Upper lobe of left lung (tissue), 6 donors: ENCODE results near the gene FYB1. TPM values are rescaled to one million over a fixed set of nuclear protein-coding genes. Genes with fewer than 3 reads are reported as not detected.

Experiments
- ATAC-seq, 2 donors: fragments of 200-7000 bp; cut with Tn5 transposase; one replicate each; pipeline ENCODE4 v1.9.1; 2022; ENCODE audit warnings: mild to moderate bottlenecking in 2 of 2, moderate library complexity in 2 of 2; ENCODE audit not compliant: low FRiP score in 2 of 2
- DNase-seq, 2 donors: peaks; one replicate each; pipeline ENCODE4 v3.0.0-alpha.2; 2019 to 2020
- H3K27ac ChIP-seq, 4 donors: fragments of 200-600 bp; sonication (generic); one replicate each; pipeline ENCODE4 v1.5.1; 2016 to 2019
- H3K27me3 ChIP-seq, 4 donors: fragments of 200-600 bp; sonication (generic); one replicate each; pipeline ENCODE4 v1.5.1; 2017 to 2019
- H3K36me3 ChIP-seq, 4 donors: fragments of 200-600 bp; sonication (generic); one replicate each; pipeline ENCODE4 v1.5.1; 2016 to 2019
- H3K4me1 ChIP-seq, 4 donors: fragments of 200-600 bp; sonication (generic); one replicate each; pipeline ENCODE4 v1.5.1; 2018 to 2019
- H3K4me3 ChIP-seq, 4 donors: fragments of 200-600 bp; sonication (generic); one replicate each; pipeline ENCODE4 v1.5.1; 2017 to 2019; ENCODE audit warnings: mild to moderate bottlenecking in 2 of 4, moderate library complexity in 1 of 4
- H3K9me3 ChIP-seq, 4 donors: fragments of 200-600 bp; sonication (generic); one replicate each; pipeline ENCODE4 v1.5.1; 2018 to 2019
- EP300 ChIP-seq, 4 donors: sonication (generic); formaldehyde crosslinking; IDR thresholded peaks; one replicate each; pipeline ENCODE4 v1.5.1; 2017; ENCODE audit warnings: antibody characterized with exemption in 4 of 4, control low read depth in 2 of 4
- POLR2A ChIP-seq, 4 donors: fragments of 450-650 bp; IDR thresholded peaks; one replicate each; pipeline ENCODE4 v1.5.1; 2016 to 2017; ENCODE audit warnings: antibody characterized with exemption in 4 of 4, mild to moderate bottlenecking in 2 of 4
- POLR2AphosphoS5 ChIP-seq, 2 donors: sonication (generic); formaldehyde crosslinking; IDR thresholded peaks; one replicate each; pipeline ENCODE4 v1.5.1; 2017; ENCODE audit warnings: antibody characterized with exemption in 2 of 2
- WGBS, 2 donors: methylation state at CpG; one replicate each; pipeline ENCODE4 v1.1.5; 2017 to 2018; 5-methylcytosine and 5-hydroxymethylcytosine counted together
- total RNA-seq, 6 donors: library from RNA; depleted of rRNA in 4 of 6; stranded (reverse); fragments of >200 nt in 4 of 6; gene quantifications; one replicate each; pipeline versions ENCODE4 v1.1.0 to v1.2.1, GENCODE V29; 2016 to 2021
- TF ChIP-seq, protein P1 (sequence below), 6 experiments: fragments of 450-650 bp in 4 of 6; fragments of 200-600 bp in 2 of 6; sonication (generic) in 2 of 6; IDR thresholded peaks; one replicate each; pipeline ENCODE4 v1.5.1; 2016 to 2019; ENCODE audit warnings: antibody characterized with exemption in 6 of 6
- donor health status: DM: no; HTN: no; CAD: no; lungs with moderate emphysema.
- donor health status: DM: no; HTN: yes; CAD: no; lungs with severe emphysema.

The FYB1 gene
- total RNA-seq, 6 donors from 2014 or later, result 24.0 to 97.4 (median 42.5) TPM

GRCh38 chr5:39172593-39172992, 46.8 kb downstream of the FYB1 start:
- 97% methylated on average over 2 of the region's 2 CpGs for WGBS, 2 donors
- Histone ChIP-seq H3K27ac (no peak overlapping the region), H3K9me3 (no peaks in the 10 kb centered on the region), H3K36me3 (no peaks in the 10 kb centered on the region), H3K4me1 (peaks cover 0 to 11% (median 2%) of the 10 kb centered on the region in 4 donors), H3K27me3 (no peaks in the 10 kb centered on the region), H3K4me3 (no peak overlapping the region)
- TF ChIP-seq POLR2AphosphoS5 (IDR thresholded peaks at IDR 0.05) (no peak), POLR2A (IDR thresholded peaks at IDR 0.05) (no peak), EP300 (IDR thresholded peaks at IDR 0.05) (no peak)
- TF ChIP-seq, protein P1, sequence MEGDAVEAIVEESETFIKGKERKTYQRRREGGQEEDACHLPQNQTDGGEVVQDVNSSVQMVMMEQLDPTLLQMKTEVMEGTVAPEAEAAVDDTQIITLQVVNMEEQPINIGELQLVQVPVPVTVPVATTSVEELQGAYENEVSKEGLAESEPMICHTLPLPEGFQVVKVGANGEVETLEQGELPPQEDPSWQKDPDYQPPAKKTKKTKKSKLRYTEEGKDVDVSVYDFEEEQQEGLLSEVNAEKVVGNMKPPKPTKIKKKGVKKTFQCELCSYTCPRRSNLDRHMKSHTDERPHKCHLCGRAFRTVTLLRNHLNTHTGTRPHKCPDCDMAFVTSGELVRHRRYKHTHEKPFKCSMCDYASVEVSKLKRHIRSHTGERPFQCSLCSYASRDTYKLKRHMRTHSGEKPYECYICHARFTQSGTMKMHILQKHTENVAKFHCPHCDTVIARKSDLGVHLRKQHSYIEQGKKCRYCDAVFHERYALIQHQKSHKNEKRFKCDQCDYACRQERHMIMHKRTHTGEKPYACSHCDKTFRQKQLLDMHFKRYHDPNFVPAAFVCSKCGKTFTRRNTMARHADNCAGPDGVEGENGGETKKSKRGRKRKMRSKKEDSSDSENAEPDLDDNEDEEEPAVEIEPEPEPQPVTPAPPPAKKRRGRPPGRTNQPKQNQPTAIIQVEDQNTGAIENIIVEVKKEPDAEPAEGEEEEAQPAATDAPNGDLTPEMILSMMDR (IDR thresholded peaks at IDR 0.05), result no peak
- no peak for ATAC-seq
- no peak for DNase-seq

GRCh38 chr5:39171647-39172046, 47.7 kb downstream of the FYB1 start:
- no peaks in the 10 kb centered on the region for H3K36me3 ChIP-seq
- TF ChIP-seq POLR2A (IDR thresholded peaks at IDR 0.05) (no peak), EP300 (IDR thresholded peaks at IDR 0.05) (no peak), POLR2AphosphoS5 (IDR thresholded peaks at IDR 0.05) (no peak)
- TF ChIP-seq, protein P1 (IDR thresholded peaks at IDR 0.05), result no peak
- ATAC-seq, result no peak
- H3K4me1 ChIP-seq, result peaks cover 0 to 8% (median 3%) of the 10 kb centered on the region in 4 donors
- no peak overlapping the region for H3K4me3 ChIP-seq
- H3K9me3 ChIP-seq, result no peaks in the 10 kb centered on the region
- 60 to 69% methylated on average over 4 of the region's 4 CpGs for WGBS, 2 donors
- no peaks in the 10 kb centered on the region for H3K27me3 ChIP-seq
- no peak for DNase-seq
- H3K27ac ChIP-seq, result no peak overlapping the region

DNA sequence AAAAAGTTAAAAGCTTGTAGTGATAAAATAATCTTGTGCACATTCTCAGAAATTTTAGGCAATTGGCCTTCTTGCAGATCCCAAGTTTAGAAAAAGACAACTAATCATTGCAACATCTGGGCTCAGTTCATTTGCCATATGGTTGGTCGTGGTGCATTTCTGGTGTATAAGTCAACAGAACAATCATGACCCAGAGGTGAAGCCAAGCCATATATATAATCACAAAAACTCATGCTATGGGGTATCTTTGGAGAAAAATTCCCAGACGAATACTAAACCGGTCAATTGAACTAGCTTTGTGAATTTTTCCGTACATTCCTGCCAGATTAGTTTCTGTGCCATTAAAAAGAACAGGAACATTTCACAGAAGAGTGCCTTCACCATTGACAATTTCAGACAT, 50.3 kb downstream of the FYB1 start:
- TF ChIP-seq POLR2AphosphoS5 (IDR thresholded peaks at IDR 0.05), result no peak
- no peak for TF ChIP-seq POLR2A (IDR thresholded peaks at IDR 0.05)
- TF ChIP-seq, protein P1 (IDR thresholded peaks at IDR 0.05), result no peak
- no peak for TF ChIP-seq EP300 (IDR thresholded peaks at IDR 0.05)
- WGBS, 2 donors, result 91% methylated on average over 4 of the region's 4 CpGs
- no peak for ATAC-seq

DNA sequence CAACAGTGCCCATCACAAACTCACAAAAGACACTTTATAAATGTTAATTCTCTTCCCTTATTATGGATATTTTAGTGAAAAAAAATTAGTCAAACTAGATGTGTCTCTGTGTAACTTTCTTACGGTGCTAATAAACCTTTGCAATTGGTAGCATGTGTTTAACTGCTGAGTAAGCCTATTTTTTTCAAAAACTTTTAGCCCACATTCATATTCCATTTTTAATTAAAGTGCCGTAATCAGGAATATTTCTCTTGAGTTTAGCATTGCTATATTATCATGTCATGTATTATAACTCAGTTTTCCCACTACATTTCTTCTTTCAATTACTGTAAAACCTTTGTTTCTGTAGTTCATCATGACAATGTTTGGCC, 51.4 kb downstream of the FYB1 start:
- Histone ChIP-seq H3K27me3 (no peaks in the 10 kb centered on the region), H3K4me3 (no peak overlapping the region), H3K4me1 (peaks cover 0 to 8% (median 3%) of the 10 kb centered on the region in 4 donors), H3K9me3 (no peaks in the 10 kb centered on the region), H3K36me3 (no peaks in the 10 kb centered on the region), H3K27ac (no peak overlapping the region)
- WGBS, 2 donors, result 89 to 90% methylated on average over 2 of the region's 2 CpGs
- ATAC-seq (no peak), DNase-seq (no peak)
- TF ChIP-seq POLR2AphosphoS5 (IDR thresholded peaks at IDR 0.05) (no peak), POLR2A (IDR thresholded peaks at IDR 0.05) (no peak), EP300 (IDR thresholded peaks at IDR 0.05) (no peak)
- TF ChIP-seq, protein P1 (IDR thresholded peaks at IDR 0.05), result no peak

More for the DNA sequence above, 50.3 kb downstream of the FYB1 start:
- Histone ChIP-seq H3K9me3 (no peaks in the 10 kb centered on the region), H3K27ac (no peak overlapping the region), H3K27me3 (no peaks in the 10 kb centered on the region), H3K36me3 (no peaks in the 10 kb centered on the region), H3K4me3 (no peak overlapping the region), H3K4me1 (peaks cover 0 to 6% (median 3%) of the 10 kb centered on the region in 4 donors)
- no peak for DNase-seq
